Measurements from ENCODE around the gene KRTAP27-1.

GRCh38 chr21:30340714-30341573 is 3.5 kb upstream of the KRTAP27-1 start:
- TF ChIP-seq CTCF (IDR thresholded peaks at IDR 0.05) (peak; percentile 39 to 84 (median 75)), POLR2A (IDR thresholded peaks at IDR 0.05) (no peak), POLR2AphosphoS5 (IDR thresholded peaks at IDR 0.05) (no peak)
